Adrenal gland (tissue), 5 donors: ENCODE data around the gene IL12A.

Experiments
- CTCF ChIP-seq, 6 experiments: fragments of 450-650 bp in 4 of 6; fragments of 200-600 bp in 2 of 6; sonication (generic) in 1 of 6; IDR thresholded peaks; 1 replicate in 5 of 6; 2 replicates in 1 of 6; pipeline versions ENCODE4 v1.5.1 to v1.8.0; 2016 to 2021; ENCODE audit warnings: antibody characterized with exemption in 6 of 6, mild to moderate bottlenecking in 2 of 6, moderate library complexity in 1 of 6
- POLR2A ChIP-seq, 2 donors: fragments of 450-650 bp; IDR thresholded peaks; one replicate each; pipeline ENCODE4 v1.6.1; 2017; ENCODE audit warnings: antibody characterized with exemption in 2 of 2, mild to moderate bottlenecking in 2 of 2, moderate library complexity in 1 of 2
- donor health status: DM: no; HTN: no; CAD: no.

DNA sequence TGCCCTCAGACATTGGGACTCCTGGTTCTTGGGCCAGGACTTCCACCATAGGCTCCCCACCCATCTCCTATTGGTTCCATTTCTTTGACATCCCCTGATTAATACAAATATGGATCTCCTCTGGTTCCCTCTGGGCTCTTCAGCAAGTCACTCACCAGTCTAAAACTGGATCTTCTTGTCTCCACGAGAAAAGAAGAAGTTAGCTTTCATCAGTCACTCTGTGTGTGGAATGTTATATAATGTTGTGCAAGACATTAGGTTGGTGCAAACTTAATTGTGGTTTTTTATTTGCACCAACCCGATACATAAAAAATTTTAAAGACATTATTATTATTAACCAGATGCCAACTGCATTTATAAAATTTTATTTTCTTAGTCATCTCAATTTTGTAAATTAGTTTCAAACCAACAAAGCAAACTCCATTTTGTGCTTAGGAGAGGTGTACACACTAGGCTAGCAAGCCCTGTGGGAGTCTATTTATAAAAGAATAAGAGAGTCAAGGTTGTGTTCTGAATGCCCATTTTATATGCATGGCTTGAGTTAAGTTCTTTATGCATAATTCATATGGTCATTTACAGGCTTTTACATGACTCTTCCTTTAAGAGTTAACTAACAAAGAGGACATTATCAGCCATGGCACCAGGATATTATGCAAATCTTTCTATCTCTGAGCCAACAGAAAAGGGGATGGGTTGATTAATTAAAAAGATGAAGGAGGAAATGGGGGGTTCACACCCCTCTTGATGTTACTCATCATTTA lies 35.1 kb upstream of the IL12A start:
- TF ChIP-seq CTCF (IDR thresholded peaks at IDR 0.05) (no peak), POLR2A (IDR thresholded peaks at IDR 0.05) (no peak)
